ENCODE results near the gene ACE2.

ACE2 gene

GRCh38 chrX:15511563-15511962 lies 89.2 kb downstream of the ACE2 start:
- DNase-seq (ENCODE audit: low read depth, low spot score) = no peak
